ENCODE measurements around the gene GOLPH3L. TPM values are rescaled to one million over a fixed set of nuclear protein-coding genes. Genes with fewer than 3 reads are reported as not detected.

The GOLPH3L gene
- total RNA-seq, 1 donor, result 17.7 TPM

GRCh38 chr1:150708595-150708994 lies 11.6 kb upstream of the GOLPH3L start:
- H3K4me3 ChIP-seq (ENCODE audit: low read depth, low read length), result no peak overlapping the region
- TF ChIP-seq CTCF (IDR thresholded peaks at IDR 0.05; ENCODE audit: insufficient read depth, low read depth, low read length), result no peak
- no peak for DNase-seq (ENCODE audit: low read depth)

DNA sequence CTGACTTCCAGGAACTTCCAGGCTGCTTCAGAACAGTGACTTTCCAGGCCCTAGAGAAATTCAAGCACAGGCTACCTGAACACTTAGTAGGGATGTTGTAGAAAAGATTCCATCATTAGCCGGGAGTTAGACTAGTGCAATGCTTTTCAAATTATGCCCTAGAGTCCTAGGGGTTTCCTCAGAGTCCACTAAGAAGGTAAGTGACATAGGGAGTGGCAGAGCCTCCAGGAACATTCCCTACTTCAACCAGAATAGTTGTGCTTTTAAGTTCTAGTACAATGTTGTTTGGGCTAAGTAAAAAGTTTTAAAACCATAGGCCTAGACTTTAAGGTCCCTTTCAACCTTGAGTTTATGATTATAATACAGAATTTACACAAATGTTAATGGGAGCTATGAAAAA lies 9.1 kb upstream of the GOLPH3L start:
- no peak for TF ChIP-seq CTCF (IDR thresholded peaks at IDR 0.05; ENCODE audit: insufficient read depth, low read depth, low read length)
- no peak overlapping the region for H3K4me3 ChIP-seq (ENCODE audit: low read depth, low read length)
- DNase-seq (ENCODE audit: low read depth), result no peak

GRCh38 chr1:150703427-150703826 lies 6.5 kb upstream of the GOLPH3L start:
- no peak overlapping the region for H3K4me3 ChIP-seq (ENCODE audit: low read depth, low read length)
- TF ChIP-seq CTCF (IDR thresholded peaks at IDR 0.05; ENCODE audit: insufficient read depth, low read depth, low read length), result no peak
- no peak for DNase-seq (ENCODE audit: low read depth)

GRCh38 chr1:150696590-150696989 lies 364 bp downstream of the GOLPH3L start:
- no peak for DNase-seq (ENCODE audit: low read depth)
- TF ChIP-seq CTCF (IDR thresholded peaks at IDR 0.05; ENCODE audit: insufficient read depth, low read depth, low read length), result no peak

DNA sequence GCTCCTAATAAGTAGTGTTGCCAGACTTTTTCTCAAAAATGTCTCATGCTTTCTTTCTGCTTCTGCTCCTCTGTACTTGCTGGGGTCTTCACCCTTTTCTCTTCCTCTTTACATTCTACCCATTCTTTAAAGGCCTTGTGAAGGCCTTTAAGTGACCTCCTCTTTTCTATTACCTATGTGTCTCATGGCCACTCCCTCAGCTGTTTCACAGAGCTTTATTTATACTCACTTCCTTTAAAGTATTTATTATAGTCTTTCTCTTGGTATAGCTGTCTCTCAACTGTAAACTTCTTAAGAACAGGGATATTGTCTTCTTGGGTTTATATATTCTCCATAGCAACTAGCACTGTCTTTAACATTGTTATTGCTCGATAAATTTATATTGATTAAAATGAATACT lies 792 bp downstream of the GOLPH3L start:
- TF ChIP-seq CTCF (IDR thresholded peaks at IDR 0.05; ENCODE audit: insufficient read depth, low read depth, low read length), result no peak
- H3K4me3 ChIP-seq (ENCODE audit: low read depth, low read length), result peak overlapping the region; percentile 65
- no peak for DNase-seq (ENCODE audit: low read depth)

More at GRCh38 chr1:150696590-150696989, 364 bp downstream of the GOLPH3L start:
- H3K4me3 ChIP-seq (ENCODE audit: low read depth, low read length), result peak overlapping the region; percentile 65

DNA sequence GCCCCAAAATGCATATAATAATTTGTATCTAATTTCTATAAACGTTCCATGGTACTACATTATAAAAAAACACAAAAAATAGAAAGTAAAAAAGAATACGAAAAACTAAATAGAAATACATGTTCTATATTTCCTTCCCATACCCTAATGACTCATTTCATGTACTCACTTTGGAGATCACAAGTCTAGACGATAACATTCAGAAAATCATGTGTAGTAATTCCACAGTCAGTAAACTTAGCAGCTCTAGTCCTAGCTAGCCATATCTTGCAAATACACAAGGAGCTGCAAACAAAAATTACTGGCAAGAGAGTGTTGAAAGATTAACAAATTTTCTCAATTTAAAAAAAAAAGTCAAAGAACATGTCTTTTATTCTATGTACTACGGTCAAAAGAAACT lies 1.4 kb downstream of the GOLPH3L start:
- no peak for TF ChIP-seq CTCF (IDR thresholded peaks at IDR 0.05; ENCODE audit: insufficient read depth, low read depth, low read length)
- peak; percentile 11 for DNase-seq (ENCODE audit: low read depth)
- H3K4me3 ChIP-seq (ENCODE audit: low read depth, low read length), result no peak overlapping the region

- H3K4me3 ChIP-seq (ENCODE audit: low read depth, low read length), result no peak overlapping the region
- TF ChIP-seq CTCF (IDR thresholded peaks at IDR 0.05; ENCODE audit: insufficient read depth, low read depth, low read length), result no peak
- no peak for DNase-seq (ENCODE audit: low read depth)
Measured at GRCh38 chr1:150692720-150693119, 4.2 kb downstream of the GOLPH3L start.

Measured in fibroblast of villous mesenchyme (primary cell).